Upper lobe of left lung (tissue), 4 donors: ENCODE results near the gene TMPRSS11B.

Experiments
- EP300 ChIP-seq, 4 donors: sonication (generic); formaldehyde crosslinking; IDR thresholded peaks; one replicate each; pipeline ENCODE4 v1.5.1; 2017; ENCODE audit warnings: antibody characterized with exemption in 4 of 4, control low read depth in 2 of 4
- POLR2A ChIP-seq, 4 donors: fragments of 450-650 bp; IDR thresholded peaks; one replicate each; pipeline ENCODE4 v1.5.1; 2016 to 2017; ENCODE audit warnings: antibody characterized with exemption in 4 of 4, mild to moderate bottlenecking in 2 of 4
- POLR2AphosphoS5 ChIP-seq, 2 donors: sonication (generic); formaldehyde crosslinking; IDR thresholded peaks; one replicate each; pipeline ENCODE4 v1.5.1; 2017; ENCODE audit warnings: antibody characterized with exemption in 2 of 2
- TF ChIP-seq, protein P1 (sequence below), 6 experiments: fragments of 450-650 bp in 4 of 6; fragments of 200-600 bp in 2 of 6; sonication (generic) in 2 of 6; IDR thresholded peaks; one replicate each; pipeline ENCODE4 v1.5.1; 2016 to 2019; ENCODE audit warnings: antibody characterized with exemption in 6 of 6

DNA sequence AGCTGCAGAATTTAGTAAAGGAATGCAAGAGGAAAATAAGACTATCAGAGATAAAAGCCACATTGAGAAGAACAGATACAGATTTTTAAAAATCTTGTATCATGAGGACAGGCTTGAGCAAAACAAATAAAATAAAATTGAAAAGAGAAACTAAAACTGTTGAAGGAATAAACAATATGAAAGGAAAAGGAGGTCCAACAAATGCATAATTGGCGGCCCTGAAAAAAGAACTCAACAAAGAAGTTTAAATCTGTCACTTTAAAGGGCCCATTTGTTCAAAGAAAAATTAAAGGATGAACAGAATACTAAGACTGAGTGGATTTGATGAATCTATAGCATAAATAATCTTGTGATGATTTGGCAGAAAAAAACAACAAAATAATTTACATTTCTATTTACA, 36.5 kb downstream of the TMPRSS11B start:
- TF ChIP-seq POLR2AphosphoS5 (IDR thresholded peaks at IDR 0.05) = no peak
- TF ChIP-seq, protein P1, sequence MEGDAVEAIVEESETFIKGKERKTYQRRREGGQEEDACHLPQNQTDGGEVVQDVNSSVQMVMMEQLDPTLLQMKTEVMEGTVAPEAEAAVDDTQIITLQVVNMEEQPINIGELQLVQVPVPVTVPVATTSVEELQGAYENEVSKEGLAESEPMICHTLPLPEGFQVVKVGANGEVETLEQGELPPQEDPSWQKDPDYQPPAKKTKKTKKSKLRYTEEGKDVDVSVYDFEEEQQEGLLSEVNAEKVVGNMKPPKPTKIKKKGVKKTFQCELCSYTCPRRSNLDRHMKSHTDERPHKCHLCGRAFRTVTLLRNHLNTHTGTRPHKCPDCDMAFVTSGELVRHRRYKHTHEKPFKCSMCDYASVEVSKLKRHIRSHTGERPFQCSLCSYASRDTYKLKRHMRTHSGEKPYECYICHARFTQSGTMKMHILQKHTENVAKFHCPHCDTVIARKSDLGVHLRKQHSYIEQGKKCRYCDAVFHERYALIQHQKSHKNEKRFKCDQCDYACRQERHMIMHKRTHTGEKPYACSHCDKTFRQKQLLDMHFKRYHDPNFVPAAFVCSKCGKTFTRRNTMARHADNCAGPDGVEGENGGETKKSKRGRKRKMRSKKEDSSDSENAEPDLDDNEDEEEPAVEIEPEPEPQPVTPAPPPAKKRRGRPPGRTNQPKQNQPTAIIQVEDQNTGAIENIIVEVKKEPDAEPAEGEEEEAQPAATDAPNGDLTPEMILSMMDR (IDR thresholded peaks at IDR 0.05) = no peak
- no peak for TF ChIP-seq POLR2A (IDR thresholded peaks at IDR 0.05)
- no peak for TF ChIP-seq EP300 (IDR thresholded peaks at IDR 0.05)
